GM23248 (cell line): ENCODE data around the gene PRDX4. TPM values are rescaled to one million over a fixed set of nuclear protein-coding genes. Genes with fewer than 3 reads are reported as not detected.

ENCODE experiments used
- DNase-seq: peaks from one replicate; pipeline ENCODE4 v3.0.0-alpha.2; 2015
- H2AFZ ChIP-seq: fragments of 200-600 bp; sonication (generic); 2 replicates; pipeline ENCODE4 v1.6.1; 2016; ENCODE audit warnings: antibody characterized with exemption
- H3F3A ChIP-seq: fragments of 200-600 bp; sonication (generic); 2 replicates; pipeline ENCODE4 v1.6.1; 2016; ENCODE audit warnings: mild to moderate bottlenecking, antibody characterized with exemption, mixed run types; ENCODE audit not compliant: insufficient read depth
- H3K27ac ChIP-seq: fragments of 200-600 bp; sonication (generic); 2 replicates; pipeline ENCODE4 v1.5.1; 2016; ENCODE audit warnings: mild to moderate bottlenecking
- H3K27me3 ChIP-seq: fragments of 200-600 bp; sonication (generic); replicated peaks from 2 replicates; pipeline ENCODE4 v1.6.1; 2016; ENCODE audit warnings: mild to moderate bottlenecking; ENCODE audit not compliant: insufficient read depth
- H3K36me3 ChIP-seq: fragments of 200-600 bp; sonication (generic); 2 replicates; pipeline ENCODE4 v1.6.1; 2016; ENCODE audit warnings: low read depth, mild to moderate bottlenecking
- H3K4me1 ChIP-seq: fragments of 200-600 bp; sonication (generic); 2 replicates; pipeline ENCODE4 v1.6.1; 2016; ENCODE audit warnings: mild to moderate bottlenecking; ENCODE audit not compliant: insufficient read depth
- H3K4me2 ChIP-seq: fragments of 200-600 bp; sonication (generic); one replicate; pipeline ENCODE4 v1.6.1; 2016; ENCODE audit warnings: mild to moderate bottlenecking; ENCODE audit not compliant: unreplicated experiment
- H3K4me3 ChIP-seq: fragments of 200-600 bp; sonication (generic); 2 replicates; pipeline ENCODE4 v1.5.1; 2016; ENCODE audit warnings: mild to moderate bottlenecking
- H3K79me2 ChIP-seq: fragments of 200-600 bp; sonication (generic); 2 replicates; pipeline ENCODE4 v1.6.1; 2016; ENCODE audit warnings: mild to moderate bottlenecking; ENCODE audit not compliant: insufficient read depth
- H3K9ac ChIP-seq: fragments of 200-600 bp; sonication (generic); 2 replicates; pipeline ENCODE4 v1.6.1; 2016; ENCODE audit warnings: mild to moderate bottlenecking
- H3K9me2 ChIP-seq: fragments of 200-600 bp; sonication (generic); 2 replicates; pipeline ENCODE4 v1.6.1; 2016; ENCODE audit warnings: mixed run types, mild to moderate bottlenecking, moderate library complexity; ENCODE audit not compliant: insufficient read depth
- H3K9me3 ChIP-seq: fragments of 200-600 bp; sonication (generic); one replicate; pipeline ENCODE4 v1.6.1; 2017; ENCODE audit warnings: low read depth
- H4K20me1 ChIP-seq: fragments of 200-600 bp; sonication (generic); 2 replicates; pipeline ENCODE4 v1.6.0; 2016; ENCODE audit not compliant: insufficient read depth
- EZH2 ChIP-seq: fragments of 200-600 bp; sonication (generic); IDR thresholded peaks from 2 replicates; pipeline ENCODE4 v1.6.1; 2018; ENCODE audit warnings: antibody characterized with exemption, mild to moderate bottlenecking; ENCODE audit not compliant: insufficient read depth, poor library complexity, severe bottlenecking
- EZH2phosphoT487 ChIP-seq: fragments of 200-600 bp; sonication (generic); IDR thresholded peaks from 2 replicates; pipeline ENCODE4 v1.6.1; 2018; ENCODE audit warnings: antibody characterized with exemption, moderate library complexity, mild to moderate bottlenecking, low read depth; ENCODE audit not compliant: insufficient read depth
- WGBS, 2 experiments: methylation state at CpG; one replicate each; pipeline ENCODE4 v1.1.6; 2015 to 2017; ENCODE audit warnings: low lambda C conversion rate in 2 of 2, low coverage in 1 of 2; ENCODE audit errors: missing lambda C conversion rate in 2 of 2; 5-methylcytosine and 5-hydroxymethylcytosine counted together
- in situ Hi-C: fragments of 300-500 bp; cut with MboI; formaldehyde crosslinking; loops from 2 replicates; pipeline ENCODE4 v1.15.0; 2020
- polyA plus RNA-seq: library from polyadenylated mRNA; unstranded; fragments of >200 nt; fragmentation: Nextera tagmentation; extraction: Ambion mirVana; gene quantifications from 2 replicates; pipeline ENCODE4 v1.2.1, GENCODE V29; 2016
- total RNA-seq: library from RNA; depleted of rRNA; stranded (reverse); fragments of >200 nt; shearing (Covaris generic); gene quantifications from 2 replicates; pipeline ENCODE4 v1.2.3, GENCODE V29; 2014

PRDX4 gene
- total and polyA plus RNA-seq, 2 experiments from 2014 or later, result 571 to 679 TPM

- Histone ChIP-seq H3K4me2 (no peak overlapping the region), H3K79me2 (no peaks in the 10 kb centered on the region), H3K9me2 (no peaks in the 10 kb centered on the region), H3K4me1 (no peaks in the 10 kb centered on the region), H3K4me3 (no peak overlapping the region), H2AFZ (no peak overlapping the region), H3K9me3 (no peaks in the 10 kb centered on the region), H3F3A (no peaks in the 10 kb centered on the region), H3K9ac (no peak overlapping the region), H4K20me1 (no peaks in the 10 kb centered on the region), H3K36me3 (no peaks in the 10 kb centered on the region), H3K27ac (no peak overlapping the region), H3K27me3 (no peaks in the 10 kb centered on the region)
- TF ChIP-seq EZH2 (no peak), EZH2phosphoT487 (no peak)
- in situ Hi-C loops, result loop anchor here (10.0 kb wide), 1 partner anchor 213 kb away; the partner anchor contains the start of genes APOO and CXorf58
- DNase-seq, result no peak
- 57 to 65% methylated on average over 6 to 8 of the region's 8 CpGs for WGBS, 2 experiments
Observed at GRCh38 chrX:23692166-23692565, 24.9 kb downstream of the PRDX4 start.

- Histone ChIP-seq H3K27me3 (no peaks in the 10 kb centered on the region), H2AFZ (no peak overlapping the region), H3K36me3 (no peaks in the 10 kb centered on the region), H3K9me3 (no peaks in the 10 kb centered on the region), H3K4me2 (no peak overlapping the region), H3K4me3 (no peak overlapping the region), H3F3A (no peaks in the 10 kb centered on the region), H3K4me1 (no peaks in the 10 kb centered on the region), H4K20me1 (no peaks in the 10 kb centered on the region), H3K27ac (no peak overlapping the region), H3K79me2 (no peaks in the 10 kb centered on the region), H3K9ac (no peak overlapping the region), H3K9me2 (no peaks in the 10 kb centered on the region)
- in situ Hi-C loops, result loop anchor here (10.0 kb wide), 1 partner anchor 210 kb away; the partner anchor contains the start of genes APOO and CXorf58
- TF ChIP-seq EZH2 (no peak), EZH2phosphoT487 (no peak)
- DNase-seq, result peak; percentile 71
- WGBS, 2 experiments, result 5% methylated on average over 8 of the region's 8 CpGs; no CpG with 5 or more reads in 1 of the 2 experiments
Observed at GRCh38 chrX:23694606-23695005, 27.3 kb downstream of the PRDX4 start.

DNA sequence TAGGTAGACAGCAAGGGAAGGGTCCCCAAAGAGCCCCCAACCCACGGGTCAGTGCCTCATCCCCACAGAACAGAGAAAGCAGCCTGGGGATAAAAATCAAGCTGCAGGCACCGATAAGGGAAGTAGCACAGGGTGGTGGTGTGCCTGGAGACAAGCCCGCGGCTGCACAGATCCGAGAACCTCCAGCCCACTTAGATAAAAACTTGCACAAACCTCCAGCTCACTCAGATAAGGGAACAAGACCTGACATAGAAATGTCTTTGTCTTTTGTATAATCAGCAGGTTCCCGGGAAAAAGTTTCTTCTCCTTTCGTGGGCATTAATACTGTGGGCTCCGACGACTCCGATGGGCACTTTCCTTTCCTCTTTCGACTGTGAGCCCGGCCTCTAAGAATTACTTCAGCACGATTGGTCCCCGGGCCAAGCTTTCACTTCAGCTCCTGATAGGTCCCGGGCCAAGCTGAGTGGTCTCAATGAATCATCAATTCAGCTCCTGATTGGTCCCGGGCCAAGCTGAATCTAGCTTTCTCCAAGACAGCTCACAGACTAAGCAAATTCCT lies 32.4 kb downstream of the PRDX4 start:
- no peaks in the 10 kb centered on the region for H3K4me1 ChIP-seq
- in situ Hi-C loops, result loop anchor here (10.0 kb wide), 1 partner anchor 205 kb away; the partner anchor contains the start of genes APOO and CXorf58

GRCh38 chrX:23704673-23705206 lies 37.4 kb downstream of the PRDX4 start:
- Histone ChIP-seq H3K4me1 (no peaks in the 10 kb centered on the region), H3K27me3 (no peaks in the 10 kb centered on the region), H3K9me2 (no peaks in the 10 kb centered on the region), H3K9me3 (no peaks in the 10 kb centered on the region), H2AFZ (no peak overlapping the region), H3K27ac (no peak overlapping the region), H3K36me3 (peaks cover 28% of the 10 kb centered on the region), H3F3A (no peaks in the 10 kb centered on the region; the same call in 1 of the 2 replicates), H3K4me2 (no peak overlapping the region), H3K9ac (no peak overlapping the region), H3K4me3 (no peak overlapping the region), H3K79me2 (0 out of 2 replicates have a peak, but pooled peaks cover 1% of the 10 kb centered on the region), H4K20me1 (no peaks in the 10 kb centered on the region)
- no peak for DNase-seq
- in situ Hi-C loops, result no loop called here
- TF ChIP-seq EZH2phosphoT487, result no peak
- no peak for TF ChIP-seq EZH2
- 95 to 98% methylated on average over 3 to 5 of the region's 5 CpGs for WGBS, 2 experiments

More for the DNA sequence above, 32.4 kb downstream of the PRDX4 start:
- WGBS, 2 experiments, result 84 to 86% methylated on average over 12 to 14 of the region's 16 CpGs
- no peaks in the 10 kb centered on the region for H4K20me1 ChIP-seq
- H3K36me3 ChIP-seq, result peaks cover 20% of the 10 kb centered on the region
- H3K79me2 ChIP-seq, result no peaks in the 10 kb centered on the region
- no peaks in the 10 kb centered on the region for H3K27me3 ChIP-seq
- no peaks in the 10 kb centered on the region for H3K9me3 ChIP-seq
- no peak overlapping the region for H3K9ac ChIP-seq
- no peaks in the 10 kb centered on the region; the same call in 1 of the 2 replicates for H3F3A ChIP-seq
- peak; percentile 13 for DNase-seq
- no peak overlapping the region for H3K4me3 ChIP-seq
- H3K9me2 ChIP-seq, result no peaks in the 10 kb centered on the region
- H2AFZ ChIP-seq, result no peak overlapping the region
- TF ChIP-seq EZH2 (no peak), EZH2phosphoT487 (no peak)
- no peak overlapping the region for H3K4me2 ChIP-seq
- no peak overlapping the region for H3K27ac ChIP-seq
